Urothelium cell line (cell line): ENCODE results near the gene E2F6.
"Not testable (repeated sequence)": the region's sequence is repeated elsewhere in the genome, so short reads cannot be mapped to it uniquely, and the experiment has no call there.

Experiments
- DNase-seq: peaks from one replicate; pipeline ENCODE4 v3.0.0; 2011; ENCODE audit warnings: low spot score, mixed read lengths
- FAIRE-seq: peaks from 2 replicates; lab custom pipeline; 2011; peaks lifted over from hg19 to GRCh38; lab: Jason Lieb, UNC

Gene E2F6

GRCh38 chr2:11417946-11418585 lies 47.9 kb downstream of the E2F6 start:
- FAIRE-seq (no peak), DNase-seq (peak; percentile 32)

- no peak for DNase-seq
- FAIRE-seq: no peak
Observed at GRCh38 chr2:11416931-11417330, 49.0 kb downstream of the E2F6 start.

GRCh38 chr2:11416186-11416585 lies 49.8 kb downstream of the E2F6 start:
- no peak for FAIRE-seq
- no peak for DNase-seq

GRCh38 chr2:11414372-11415124 lies 51.4 kb downstream of the E2F6 start:
- no peak for DNase-seq
- FAIRE-seq: no peak

- DNase-seq (no peak), FAIRE-seq (no peak)
Observed at GRCh38 chr2:11412449-11412810, 53.5 kb downstream of the E2F6 start.

- no peak for FAIRE-seq
- peak; percentile 52 for DNase-seq
Observed at GRCh38 chr2:11411768-11412448, 54.1 kb downstream of the E2F6 start.

- no peak for FAIRE-seq
- DNase-seq: no peak
Observed at GRCh38 chr2:11411244-11411643, 54.7 kb downstream of the E2F6 start.

GRCh38 chr2:11410101-11410500 lies 55.9 kb downstream of the E2F6 start:
- no peak for FAIRE-seq
- no peak for DNase-seq

GRCh38 chr2:11409572-11409959 lies 56.4 kb downstream of the E2F6 start:
- no peak for DNase-seq

GRCh38 chr2:11408959-11409571 lies 56.9 kb downstream of the E2F6 start:
- FAIRE-seq: no peak
- DNase-seq: no peak

More at GRCh38 chr2:11409572-11409959, 56.4 kb downstream of the E2F6 start:
- FAIRE-seq: no peak

- FAIRE-seq (no peak), DNase-seq (no peak)
Observed at GRCh38 chr2:11407413-11407812, 58.5 kb downstream of the E2F6 start.

- peak; percentile 32 for DNase-seq
- FAIRE-seq: no peak
Observed at GRCh38 chr2:11406958-11407381, 59.0 kb downstream of the E2F6 start.

GRCh38 chr2:11406267-11406957 lies 59.5 kb downstream of the E2F6 start:
- FAIRE-seq (no peak), DNase-seq (no peak)

GRCh38 chr2:11405599-11406266 lies 60.2 kb downstream of the E2F6 start:
- FAIRE-seq: no peak
- DNase-seq: no peak

- not testable (repeated sequence) for FAIRE-seq, DNase-seq
Observed at GRCh38 chr2:11405074-11405406, 60.9 kb downstream of the E2F6 start.

GRCh38 chr2:11404376-11405073 lies 61.4 kb downstream of the E2F6 start:
- no peak for DNase-seq
- no peak for FAIRE-seq

GRCh38 chr2:11402436-11402835 lies 63.5 kb downstream of the E2F6 start:
- DNase-seq: no peak
- no peak for FAIRE-seq

- no peak for DNase-seq
- FAIRE-seq: no peak
Observed at GRCh38 chr2:11399438-11399762, 66.6 kb downstream of the E2F6 start.

GRCh38 chr2:11398750-11399437 lies 67.1 kb downstream of the E2F6 start:
- no peak for DNase-seq
- no peak for FAIRE-seq
